ENCODE data around the gene BPIFB4. TPM values are rescaled to one million over a fixed set of nuclear protein-coding genes. Genes with fewer than 3 reads are reported as not detected.

BPIFB4 gene
- total and polyA plus RNA-seq, 2 donors (not counting 1 experiment from before 2014, with no cell fraction given), result not detected

- DNase-seq (ENCODE audit: low read depth in 2 of 2), result no peak
- H3K9me3 ChIP-seq (ENCODE audit: control insufficient read depth, insufficient read depth, low read depth, low read length), result no peaks in the 10 kb centered on the region
- no peaks in the 10 kb centered on the region for H3K36me3 ChIP-seq (ENCODE audit: control insufficient read depth, insufficient read depth, low read length)
- TF ChIP-seq CTCF (conservative IDR thresholded peaks at IDR 0.05 in 1 of 2, IDR thresholded peaks at IDR 0.05 in 1 of 2; ENCODE audit: low read depth in 1 of 2, low read length in 2 of 2) (no peak), EZH2 (IDR thresholded peaks at IDR 0.05; ENCODE audit: low read length, missing control alignments) (no peak)
- no peak overlapping the region for H3K4me2 ChIP-seq (ENCODE audit: extremely low read depth, insufficient read depth, low read length)
- H3K9ac ChIP-seq (ENCODE audit: insufficient read depth, low read length), result no peak overlapping the region
- no peak overlapping the region for H3K4me3 ChIP-seq (replicated peaks in 1 of 4; ENCODE audit: control extremely low read depth in 1 of 4, insufficient read depth in 1 of 4, low read depth in 3 of 4, low read length in 4 of 4)
- H3K27me3 ChIP-seq (ENCODE audit: control insufficient read depth, insufficient read depth, low read length), result no peaks in the 10 kb centered on the region
- no peak overlapping the region for H3K27ac ChIP-seq (ENCODE audit: insufficient read depth, low read length)
- no peak overlapping the region for H2AFZ ChIP-seq (ENCODE audit: low read length)
- no peaks in the 10 kb centered on the region for H3K4me1 ChIP-seq (ENCODE audit: control insufficient read depth, extremely low read depth, insufficient read depth, low read length)
- no peaks in the 10 kb centered on the region for H3K79me2 ChIP-seq (ENCODE audit: control insufficient read depth, insufficient read depth, low read length)
- H4K20me1 ChIP-seq (ENCODE audit: control insufficient read depth, extremely low read depth, insufficient read depth, low read length), result no peaks in the 10 kb centered on the region
Observed at GRCh38 chr20:33038243-33038642, 41.2 kb upstream of the BPIFB4 start.

GRCh38 chr20:33042430-33042829 is 37.0 kb upstream of the BPIFB4 start:
- TF ChIP-seq CTCF (conservative IDR thresholded peaks at IDR 0.05 in 1 of 2, IDR thresholded peaks at IDR 0.05 in 1 of 2; ENCODE audit: low read depth in 1 of 2, low read length in 2 of 2) (no peak), EZH2 (IDR thresholded peaks at IDR 0.05; ENCODE audit: low read length, missing control alignments) (no peak)
- no peak for DNase-seq (ENCODE audit: low read depth in 2 of 2)
- Histone ChIP-seq H3K4me1 (ENCODE audit: control insufficient read depth, extremely low read depth, insufficient read depth, low read length) (no peaks in the 10 kb centered on the region), H3K27ac (ENCODE audit: insufficient read depth, low read length) (no peak overlapping the region), H3K4me3 (replicated peaks in 1 of 4; ENCODE audit: control extremely low read depth in 1 of 4, insufficient read depth in 1 of 4, low read depth in 3 of 4, low read length in 4 of 4) (no peak overlapping the region), H4K20me1 (ENCODE audit: control insufficient read depth, extremely low read depth, insufficient read depth, low read length) (no peaks in the 10 kb centered on the region), H3K9me3 (ENCODE audit: control insufficient read depth, insufficient read depth, low read depth, low read length) (no peaks in the 10 kb centered on the region), H3K27me3 (ENCODE audit: control insufficient read depth, insufficient read depth, low read length) (no peaks in the 10 kb centered on the region), H3K79me2 (ENCODE audit: control insufficient read depth, insufficient read depth, low read length) (no peaks in the 10 kb centered on the region), H2AFZ (ENCODE audit: low read length) (no peak overlapping the region), H3K36me3 (ENCODE audit: control insufficient read depth, insufficient read depth, low read length) (no peaks in the 10 kb centered on the region), H3K9ac (ENCODE audit: insufficient read depth, low read length) (no peak overlapping the region), H3K4me2 (ENCODE audit: extremely low read depth, insufficient read depth, low read length) (no peak overlapping the region)

GRCh38 chr20:33042983-33043730 is 36.3 kb upstream of the BPIFB4 start:
- Histone ChIP-seq H3K9me3 (ENCODE audit: control insufficient read depth, insufficient read depth, low read depth, low read length) (no peaks in the 10 kb centered on the region), H3K27ac (ENCODE audit: insufficient read depth, low read length) (no peak overlapping the region), H4K20me1 (ENCODE audit: control insufficient read depth, extremely low read depth, insufficient read depth, low read length) (no peaks in the 10 kb centered on the region), H3K27me3 (ENCODE audit: control insufficient read depth, insufficient read depth, low read length) (no peaks in the 10 kb centered on the region), H3K4me2 (ENCODE audit: extremely low read depth, insufficient read depth, low read length) (no peak overlapping the region), H3K4me3 (replicated peaks in 1 of 4; ENCODE audit: control extremely low read depth in 1 of 4, insufficient read depth in 1 of 4, low read depth in 3 of 4, low read length in 4 of 4) (no peak overlapping the region), H2AFZ (ENCODE audit: low read length) (no peak overlapping the region), H3K9ac (ENCODE audit: insufficient read depth, low read length) (no peak overlapping the region), H3K79me2 (ENCODE audit: control insufficient read depth, insufficient read depth, low read length) (no peaks in the 10 kb centered on the region), H3K36me3 (ENCODE audit: control insufficient read depth, insufficient read depth, low read length) (no peaks in the 10 kb centered on the region), H3K4me1 (ENCODE audit: control insufficient read depth, extremely low read depth, insufficient read depth, low read length) (no peaks in the 10 kb centered on the region)
- DNase-seq (ENCODE audit: low read depth in 2 of 2), result no peak
- TF ChIP-seq EZH2 (IDR thresholded peaks at IDR 0.05; ENCODE audit: low read length, missing control alignments) (no peak), CTCF (conservative IDR thresholded peaks at IDR 0.05 in 1 of 2, IDR thresholded peaks at IDR 0.05 in 1 of 2; ENCODE audit: low read depth in 1 of 2, low read length in 2 of 2) (no peak)

Data from fibroblast of lung (primary cell).